B cell (primary cell): ENCODE measurements around the gene SH3GL1. TPM values are rescaled to one million over a fixed set of nuclear protein-coding genes. Genes with fewer than 3 reads are reported as not detected.

Source experiments
- ATAC-seq: fragments of 200-7000 bp; cut with Tn5 transposase; one replicate; pipeline ENCODE4 v1.10.0; 2021; ENCODE audit warnings: low read depth, mild to moderate bottlenecking, moderate number of reproducible peaks, moderate library complexity
- CTCF ChIA-PET: fragments of 350-600 bp; sonication (Branson Sonifier 250); formaldehyde crosslinking; loops from one replicate; lab custom pipeline; 2021; ENCODE audit warnings: antibody characterized with exemption, inconsistent platforms; lab: Charles Lee
- POLR2A ChIA-PET: fragments of 350-600 bp; sonication (Branson Sonifier 250); formaldehyde crosslinking; loops from one replicate; lab custom pipeline; 2021; ENCODE audit warnings: antibody characterized with exemption; lab: Charles Lee
- DNase-seq: peaks from one replicate; pipeline ENCODE4 v3.0.0; 2013
- H2AFZ ChIP-seq: 2 replicates; pipeline ENCODE4 v1.6.1; 2012; ENCODE audit warnings: mild to moderate bottlenecking, low read depth, low read length; ENCODE audit not compliant: insufficient read depth, poor library complexity, severe bottlenecking
- H3K27ac ChIP-seq, 2 donors: 1 replicate in 1 of 2; 2 replicates in 1 of 2; pipeline ENCODE4 v1.5.1; 2012 to 2013; ENCODE audit warnings: low read length in 2 of 2, mild to moderate bottlenecking in 2 of 2, moderate library complexity in 1 of 2
- H3K27me3 ChIP-seq, 4 experiments: fragments of 200-600 bp in 1 of 4; sonication (generic) in 1 of 4; replicated peaks in 1 of 4; 1 replicate in 2 of 4; 2 replicates in 2 of 4; pipeline versions ENCODE4 v1.6.1 to v1.7.0; 2013 to 2016; ENCODE audit warnings: low read length in 3 of 4, mild to moderate bottlenecking in 2 of 4, mixed read lengths in 1 of 4, moderate library complexity in 1 of 4; ENCODE audit not compliant: insufficient read depth in 4 of 4, control insufficient read depth in 3 of 4; ENCODE audit errors: control extremely low read depth in 1 of 4
- H3K36me3 ChIP-seq, 2 experiments: replicated peaks in 1 of 2; 1 replicate in 1 of 2; 2 replicates in 1 of 2; pipeline versions ENCODE4 v1.6.1 to v1.7.1; 2013; ENCODE audit warnings: low read length in 1 of 2; ENCODE audit not compliant: insufficient read depth in 2 of 2, control insufficient read depth in 1 of 2; ENCODE audit errors: control extremely low read depth in 1 of 2, extremely low read depth in 1 of 2
- H3K4me1 ChIP-seq, 2 donors: fragments of 200-600 bp in 1 of 2; sonication (generic) in 1 of 2; 1 replicate in 1 of 2; 2 replicates in 1 of 2; pipeline versions ENCODE4 v1.5.1 to v1.6.1; 2013 to 2017; ENCODE audit warnings: low read length in 2 of 2; ENCODE audit not compliant: control insufficient read depth in 2 of 2, insufficient read depth in 2 of 2
- H3K4me2 ChIP-seq: replicated peaks from 2 replicates; pipeline ENCODE3; 2012; ENCODE audit warnings: mild to moderate bottlenecking, low read depth, low read length; ENCODE audit not compliant: poor library complexity, severe bottlenecking
- H3K4me3 ChIP-seq, 5 experiments: fragments of 200-600 bp in 1 of 5; sonication (generic) in 1 of 5; 1 replicate in 3 of 5; 2 replicates in 2 of 5; pipeline versions ENCODE4 v1.5.1 to v1.7.0; 2011 to 2016; ENCODE audit warnings: low read length in 4 of 5, mild to moderate bottlenecking in 4 of 5, low read depth in 2 of 5, control low read depth in 1 of 5, moderate library complexity in 1 of 5; ENCODE audit not compliant: insufficient read depth in 1 of 5; ENCODE audit errors: control extremely low read depth in 1 of 5, extremely low read depth in 1 of 5
- H3K79me2 ChIP-seq: fragments of 200-600 bp; sonication (generic); one replicate; pipeline ENCODE4 v1.6.0; 2016; ENCODE audit warnings: low read length; ENCODE audit not compliant: control insufficient read depth, insufficient read depth
- H3K9ac ChIP-seq: fragments of 200-600 bp; sonication (generic); 2 replicates; pipeline ENCODE4 v1.6.1; 2017; ENCODE audit warnings: mild to moderate bottlenecking, low read length, moderate library complexity
- H3K9me3 ChIP-seq, 3 donors: one replicate each; pipeline versions ENCODE4 v1.6.1 to v1.7.1; 2013; ENCODE audit warnings: low read length in 2 of 3; ENCODE audit not compliant: control insufficient read depth in 2 of 3, insufficient read depth in 1 of 3; ENCODE audit errors: control extremely low read depth in 1 of 3
- H4K20me1 ChIP-seq: 2 replicates; pipeline ENCODE4 v1.6.0; 2012; ENCODE audit warnings: mild to moderate bottlenecking, low read length; ENCODE audit not compliant: insufficient read depth, control insufficient read depth, poor library complexity, severe bottlenecking
- H3K27ac Mint-ChIP-seq: one replicate; pipeline ENCODE4 v1.8.0; 2021; ENCODE audit warnings: mixed read lengths
- H3K27me3 Mint-ChIP-seq: one replicate; pipeline ENCODE4 v1.8.0; 2021; ENCODE audit warnings: mixed read lengths
- H3K4me1 Mint-ChIP-seq: one replicate; pipeline ENCODE4 v1.8.0; 2021; ENCODE audit warnings: mixed read lengths
- H3K4me3 Mint-ChIP-seq: one replicate; pipeline ENCODE4 v1.8.0; 2021; ENCODE audit warnings: mixed read lengths
- H3K9me3 Mint-ChIP-seq: one replicate; pipeline ENCODE4 v1.8.0; 2022; ENCODE audit warnings: mixed read lengths; ENCODE audit not compliant: insufficient read depth
- CTCF ChIP-seq: fragments of 200-600 bp; IDR thresholded peaks from one replicate; pipeline ENCODE4 v1.8.0; 2022; ENCODE audit warnings: antibody characterized with exemption, mild to moderate bottlenecking
- EZH2 ChIP-seq: IDR thresholded peaks from 2 replicates; pipeline ENCODE4 v1.6.1; 2012; ENCODE audit warnings: borderline replicate concordance, low read depth, mild to moderate bottlenecking, moderate library complexity, low read length; ENCODE audit not compliant: insufficient read depth, poor library complexity, severe bottlenecking
- WGBS: methylation state at CpG from one replicate; pipeline ENCODE4 v1.1.5; 2013; ENCODE audit warnings: missing lambda C conversion rate; ENCODE audit not compliant: insufficient coverage; 5-methylcytosine and 5-hydroxymethylcytosine counted together
- intact Hi-C: fragments of 100-400 bp; cut with micrococcal nuclease; formaldehyde crosslinking; loops from one replicate; pipeline ENCODE4 v1.10.0; 2022
- polyA plus RNA-seq: library from polyadenylated mRNA; depleted of rRNA; stranded (reverse); fragments of >200 nt; gene quantifications from 2 replicates; pipeline ENCODE4 v1.2.3, GENCODE V29; 2012
- small RNA-seq: library from RNA; depleted of rRNA; stranded (forward); fragments of <200 nt; gene quantifications from one replicate; pipeline ENCODE3, GENCODE V24; 2012; ENCODE audit warnings: low replicate concordance, low read depth; ENCODE audit not compliant: insufficient read length
- total RNA-seq, 2 donors: library from RNA; stranded (reverse); fragments of 120-200 nt in 1 of 2; gene quantifications; 1 replicate in 1 of 2; 2 replicates in 1 of 2; pipeline versions ENCODE4 v1.2.3 to v1.2.4, GENCODE V29; 2013 to 2022

The SH3GL1 gene
- total and polyA plus RNA-seq, 2 donors (not counting 1 experiment from before 2014, with no cell fraction given): 37.2 to 42.4 TPM

GRCh38 chr19:4316956-4317355, 83.4 kb downstream of the SH3GL1 start:
- Histone ChIP-seq H3K79me2 (no peaks in the 10 kb centered on the region), H3K9ac (no peak overlapping the region), H2AFZ (no peak overlapping the region), H3K9me3 (peaks cover 0 to 24% (median 1%) of the 10 kb centered on the region in 3 donors), H4K20me1 (no peaks in the 10 kb centered on the region), H3K27me3 (no peaks in the 10 kb centered on the region), H3K4me2 (no peak overlapping the region), H3K4me3 (no peak overlapping the region), H3K27ac (no peak overlapping the region), H3K36me3 (no peaks in the 10 kb centered on the region), H3K4me1 (no peaks in the 10 kb centered on the region)
- intact Hi-C loops: no loop called here
- Mint-ChIP-seq H3K27ac (no peak overlapping the region), H3K9me3 (peaks cover 4% of the 10 kb centered on the region), H3K27me3 (no peaks in the 10 kb centered on the region), H3K4me3 (no peak overlapping the region), H3K4me1 (no peaks in the 10 kb centered on the region)
- over 99% methylated on average over 9 of the region's 9 CpGs for WGBS
- ChIA-PET CTCF (no interaction called here), POLR2A (interaction anchor here (0.6 kb wide), 1 partner anchor 105 kb away, joined by 3 read pairs; no protein-coding TSS in a partner anchor)
- TF ChIP-seq CTCF (no peak), EZH2 (no peak)
- DNase-seq (no peak), ATAC-seq (no peak)

- DNase-seq (no peak), ATAC-seq (no peak)
- Histone ChIP-seq H3K4me2 (no peak overlapping the region), H3K4me1 (no peaks in the 10 kb centered on the region), H3K27me3 (no peaks in the 10 kb centered on the region), H4K20me1 (no peaks in the 10 kb centered on the region), H3K79me2 (no peaks in the 10 kb centered on the region), H3K4me3 (no peak overlapping the region), H3K36me3 (no peaks in the 10 kb centered on the region), H3K9me3 (peaks cover 0 to 13% (median 0%) of the 10 kb centered on the region in 3 donors), H2AFZ (no peak overlapping the region), H3K27ac (no peak overlapping the region), H3K9ac (no peak overlapping the region)
- intact Hi-C loops: no loop called here
- ChIA-PET POLR2A (interaction anchor here (0.7 kb wide), 1 partner anchor 39 kb away, joined by 6 read pairs; no protein-coding TSS in a partner anchor), CTCF (no interaction called here)
- no peaks in the 10 kb centered on the region for H3K27me3 Mint-ChIP-seq
- no peaks in the 10 kb centered on the region for H3K9me3 Mint-ChIP-seq
- H3K27ac Mint-ChIP-seq: no peak overlapping the region
- no peak overlapping the region for H3K4me3 Mint-ChIP-seq
- TF ChIP-seq CTCF (no peak), EZH2 (no peak)
- H3K4me1 Mint-ChIP-seq: no peaks in the 10 kb centered on the region
- WGBS: 92% methylated on average over 5 of the region's 12 CpGs
Measured at GRCh38 chr19:4313847-4314490, 86.4 kb downstream of the SH3GL1 start.

Small RNA genes lying within 50 kb of the gene (small RNA-seq; reads per million reads assigned to genes)
- not detected for gene MIR4746

Other genes starting within 250 kb of the SH3GL1 start
- not detected in 2 replicates for gene CREB3L3, start 246.9 kb downstream of the SH3GL1 start, total RNA-seq
- not detected in 2 replicates for gene CREB3L3, start 246.9 kb downstream of the SH3GL1 start, polyA plus RNA-seq
- 27.8 and 30.4 TPM in 2 replicates for gene SIRT6, start 218.0 kb downstream of the SH3GL1 start, total RNA-seq
- 82.2 and 93.7 TPM in 2 replicates for gene SIRT6, start 218.0 kb downstream of the SH3GL1 start, polyA plus RNA-seq
- gene ANKRD24, start 217.9 kb downstream of the SH3GL1 start, total RNA-seq: 0.37 and 1.4 TPM in 2 replicates
- gene ANKRD24, start 217.9 kb downstream of the SH3GL1 start, polyA plus RNA-seq: 1.1 and 1.5 TPM in 2 replicates
- gene EBI3, start 171.0 kb downstream of the SH3GL1 start, total RNA-seq: 11.3 and 15.6 TPM in 2 replicates
- gene EBI3, start 171.0 kb downstream of the SH3GL1 start, polyA plus RNA-seq: 9.4 and 11.9 TPM in 2 replicates
- 39.8 and 40.3 TPM in 2 replicates for gene YJU2, start 153.5 kb downstream of the SH3GL1 start, total RNA-seq
- gene YJU2, start 153.5 kb downstream of the SH3GL1 start, polyA plus RNA-seq: 45.7 and 60.8 TPM in 2 replicates
- 0.17 TPM in 1 of 2 replicates, not detected in the other for gene SHD, start 121.3 kb downstream of the SH3GL1 start, total RNA-seq
- not detected in 2 replicates for gene SHD, start 121.3 kb downstream of the SH3GL1 start, polyA plus RNA-seq
- not detected in 2 replicates for gene TMIGD2, start 98.2 kb downstream of the SH3GL1 start, total RNA-seq
- 0.24 and 0.66 TPM in 2 replicates for gene TMIGD2, start 98.2 kb downstream of the SH3GL1 start, polyA plus RNA-seq
- 2.8 and 3.4 TPM in 2 replicates for gene FSD1, start 95.9 kb downstream of the SH3GL1 start, total RNA-seq
- gene FSD1, start 95.9 kb downstream of the SH3GL1 start, polyA plus RNA-seq: 2.7 and 3.2 TPM in 2 replicates
- 0.27 and 0.51 TPM in 2 replicates for gene STAP2, start 61.7 kb downstream of the SH3GL1 start, total RNA-seq
- 0.33 and 0.72 TPM in 2 replicates for gene STAP2, start 61.7 kb downstream of the SH3GL1 start, polyA plus RNA-seq
- 25.6 and 30.3 TPM in 2 replicates for gene MPND, start 57.0 kb downstream of the SH3GL1 start, total RNA-seq
- 11.8 and 14.5 TPM in 2 replicates for gene MPND, start 57.0 kb downstream of the SH3GL1 start, polyA plus RNA-seq
- 17.3 and 19.7 TPM in 2 replicates for gene CHAF1A, start 2.1 kb upstream of the SH3GL1 start, total RNA-seq
- 15.1 and 15.7 TPM in 2 replicates for gene CHAF1A, start 2.1 kb upstream of the SH3GL1 start, polyA plus RNA-seq
- 75.8 and 82.0 TPM in 2 replicates for gene UBXN6, start 57.2 kb upstream of the SH3GL1 start, total RNA-seq
- gene UBXN6, start 57.2 kb upstream of the SH3GL1 start, polyA plus RNA-seq: 76.6 and 77.6 TPM in 2 replicates
- 49.3 and 49.9 TPM in 2 replicates for gene HDGFL2, start 71.8 kb upstream of the SH3GL1 start, total RNA-seq
- gene HDGFL2, start 71.8 kb upstream of the SH3GL1 start, polyA plus RNA-seq: 16.6 and 18.4 TPM in 2 replicates
- gene PLIN4, start 117.9 kb upstream of the SH3GL1 start, total RNA-seq: 0.05 and 0.07 TPM in 2 replicates
- gene PLIN4, start 117.9 kb upstream of the SH3GL1 start, polyA plus RNA-seq: 0.04 TPM in 2 replicates
- gene PLIN5, start 134.7 kb upstream of the SH3GL1 start, total RNA-seq: 0.15 and 1.00 TPM in 2 replicates
- 0.27 and 0.56 TPM in 2 replicates for gene PLIN5, start 134.7 kb upstream of the SH3GL1 start, polyA plus RNA-seq
- 0.27 and 0.32 TPM in 2 replicates for gene LRG1, start 139.5 kb upstream of the SH3GL1 start, total RNA-seq
- 0.21 and 0.48 TPM in 2 replicates for gene LRG1, start 139.5 kb upstream of the SH3GL1 start, polyA plus RNA-seq
- 0.42 and 0.46 TPM in 2 replicates for gene SEMA6B, start 159.1 kb upstream of the SH3GL1 start, total RNA-seq
- 0.88 TPM in 1 of 2 replicates, not detected in the other for gene SEMA6B, start 159.1 kb upstream of the SH3GL1 start, polyA plus RNA-seq
- 20.9 and 21.7 TPM in 2 replicates for gene TNFAIP8L1, start 239.0 kb upstream of the SH3GL1 start, total RNA-seq
- 6.4 and 9.1 TPM in 2 replicates for gene TNFAIP8L1, start 239.0 kb upstream of the SH3GL1 start, polyA plus RNA-seq